Jurkat, Clone E6-1 (cell line): ENCODE data around the gene AKAP6.

Source experiments
- DNase-seq: peaks from one replicate; pipeline ENCODE4 v3.0.0-alpha.2; 2011; ENCODE audit warnings: low read depth, low spot score
- H3K4me3 ChIP-seq: 2 replicates; pipeline ENCODE4 v1.5.1; 2011; ENCODE audit warnings: mild to moderate bottlenecking, low read length, control low read depth, moderate library complexity

Gene AKAP6

GRCh38 chr14:32621585-32621984 is 292.5 kb downstream of the AKAP6 start:
- no peak for DNase-seq
- H3K4me3 ChIP-seq, result no peak overlapping the region

GRCh38 chr14:32622742-32623141 is 293.6 kb downstream of the AKAP6 start:
- H3K4me3 ChIP-seq, result no peak overlapping the region
- DNase-seq, result no peak

- no peak for DNase-seq
- no peak overlapping the region for H3K4me3 ChIP-seq
Measured at GRCh38 chr14:32623300-32624093, 294.4 kb downstream of the AKAP6 start.

GRCh38 chr14:32625211-32625610 is 296.1 kb downstream of the AKAP6 start:
- H3K4me3 ChIP-seq, result no peak overlapping the region
- DNase-seq, result no peak

- no peak for DNase-seq
- H3K4me3 ChIP-seq, result no peak overlapping the region
Measured at GRCh38 chr14:32627545-32628298, 298.6 kb downstream of the AKAP6 start.

- no peak for DNase-seq
- H3K4me3 ChIP-seq, result no peak overlapping the region
Measured at GRCh38 chr14:32629236-32629635, 300.1 kb downstream of the AKAP6 start.

GRCh38 chr14:32630701-32631100 is 301.6 kb downstream of the AKAP6 start:
- DNase-seq, result no peak
- no peak overlapping the region for H3K4me3 ChIP-seq

GRCh38 chr14:32633224-32633859 is 304.2 kb downstream of the AKAP6 start:
- no peak for DNase-seq
- no peak overlapping the region for H3K4me3 ChIP-seq

- H3K4me3 ChIP-seq, result no peak overlapping the region
- no peak for DNase-seq
Measured at GRCh38 chr14:32633930-32634329, 304.8 kb downstream of the AKAP6 start.

GRCh38 chr14:32635061-32635719 is 306.1 kb downstream of the AKAP6 start:
- no peak overlapping the region for H3K4me3 ChIP-seq
- no peak for DNase-seq

GRCh38 chr14:32637582-32637981 is 308.5 kb downstream of the AKAP6 start:
- H3K4me3 ChIP-seq, result no peak overlapping the region
- no peak for DNase-seq

- DNase-seq, result no peak
- no peak overlapping the region for H3K4me3 ChIP-seq
Measured at GRCh38 chr14:32639208-32639607, 310.1 kb downstream of the AKAP6 start.

- DNase-seq, result no peak
- no peak overlapping the region for H3K4me3 ChIP-seq
Measured at GRCh38 chr14:32645551-32645950, 316.5 kb downstream of the AKAP6 start.

GRCh38 chr14:32648434-32648833 is 319.3 kb downstream of the AKAP6 start:
- no peak for DNase-seq
- H3K4me3 ChIP-seq, result no peak overlapping the region

GRCh38 chr14:32650030-32650429 is 320.9 kb downstream of the AKAP6 start:
- no peak for DNase-seq
- no peak overlapping the region for H3K4me3 ChIP-seq

- H3K4me3 ChIP-seq, result no peak overlapping the region
- no peak for DNase-seq
Measured at GRCh38 chr14:32650665-32651064, 321.6 kb downstream of the AKAP6 start.

- H3K4me3 ChIP-seq, result no peak overlapping the region
- no peak for DNase-seq
Measured at GRCh38 chr14:32654106-32654505, 325.0 kb downstream of the AKAP6 start.

GRCh38 chr14:32656601-32657000 is 327.5 kb downstream of the AKAP6 start:
- no peak for DNase-seq

GRCh38 chr14:32657081-32657480 is 328.0 kb downstream of the AKAP6 start:
- DNase-seq, result no peak
- no peak overlapping the region for H3K4me3 ChIP-seq

More at GRCh38 chr14:32656601-32657000, 327.5 kb downstream of the AKAP6 start:
- H3K4me3 ChIP-seq, result no peak overlapping the region

- no peak for DNase-seq
- no peak overlapping the region for H3K4me3 ChIP-seq
Measured at GRCh38 chr14:32661216-32661615, 332.1 kb downstream of the AKAP6 start.
